ENCODE data around the gene GHRHR.

DNA sequence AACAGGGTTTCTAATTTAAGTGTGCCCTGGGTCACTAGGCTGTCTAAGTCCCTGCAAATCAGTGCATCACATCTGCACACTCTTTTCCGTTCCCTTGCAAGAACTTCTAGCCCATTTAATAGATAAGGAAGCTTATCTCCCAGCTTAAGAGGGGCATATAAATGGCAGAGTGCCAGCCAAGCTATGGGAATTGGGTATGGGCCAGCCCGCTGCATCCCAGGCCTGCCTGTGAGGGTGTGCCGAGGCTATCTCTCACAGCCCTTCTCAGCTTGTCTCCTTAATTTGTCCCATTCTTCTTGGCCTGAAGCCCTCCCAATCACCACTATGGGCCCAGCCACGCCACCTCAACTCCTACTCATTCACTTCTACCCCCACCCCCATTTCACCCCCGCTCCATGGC, 37.4 kb upstream of the GHRHR start:
- TF ChIP-seq GATA2 (IDR thresholded peaks at IDR 0.05; ENCODE audit: low read depth, low read length) (peak; percentile 88), GATA3 (IDR thresholded peaks at IDR 0.05; ENCODE audit: low read depth, low read length) (no peak)

Data from SH-SY5Y (cell line).